Measurements from ENCODE around the gene CETN3. TPM values are rescaled to one million over a fixed set of nuclear protein-coding genes. Genes with fewer than 3 reads are reported as not detected.
"Not testable (repeated sequence)": the region's sequence is repeated elsewhere in the genome, so short reads cannot be mapped to it uniquely, and the experiment has no call there.

The CETN3 gene
- total RNA-seq, 1 donor from 2014 or later, result 7.8 TPM

DNA sequence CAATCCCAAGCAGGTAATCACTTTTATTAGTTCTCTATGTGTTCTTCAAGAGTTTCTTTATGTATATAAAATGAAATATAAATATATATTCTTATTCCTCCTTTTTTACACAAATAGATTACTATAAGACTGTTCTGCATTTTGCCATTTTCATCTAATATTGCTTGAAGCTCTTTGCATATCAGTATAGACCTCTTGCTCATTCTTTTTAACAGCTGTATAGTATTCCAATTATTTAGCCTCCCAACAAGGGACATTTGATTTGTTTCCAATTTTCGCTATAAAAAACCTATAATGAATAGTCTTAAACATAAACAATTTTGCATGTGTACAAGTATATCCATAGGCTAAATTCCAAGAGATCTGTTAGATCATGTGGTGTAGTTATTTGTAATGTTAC lies 25.2 kb downstream of the CETN3 start:
- Histone ChIP-seq H3K9ac (ENCODE audit: low read depth in 1 of 3, low read length in 3 of 3) (no peak overlapping the region), H3K4me3 (ENCODE audit: low read length in 3 of 3) (no peak overlapping the region), H3K27ac (ENCODE audit: low read depth, low read length) (no peak overlapping the region), H3K4me1 (ENCODE audit: control insufficient read depth in 3 of 3, insufficient read depth in 3 of 3, low read length in 3 of 3) (no peaks in the 10 kb centered on the region), H3K9me3 (ENCODE audit: control insufficient read depth in 3 of 3, low read length in 3 of 3) (no peaks in the 10 kb centered on the region), H3K27me3 (ENCODE audit: control insufficient read depth in 3 of 3, insufficient read depth in 3 of 3, low read length in 3 of 3) (no peaks in the 10 kb centered on the region), H3K36me3 (ENCODE audit: control insufficient read depth in 3 of 3, insufficient read depth in 3 of 3, low read length in 3 of 3) (no peaks in the 10 kb centered on the region)

DNA sequence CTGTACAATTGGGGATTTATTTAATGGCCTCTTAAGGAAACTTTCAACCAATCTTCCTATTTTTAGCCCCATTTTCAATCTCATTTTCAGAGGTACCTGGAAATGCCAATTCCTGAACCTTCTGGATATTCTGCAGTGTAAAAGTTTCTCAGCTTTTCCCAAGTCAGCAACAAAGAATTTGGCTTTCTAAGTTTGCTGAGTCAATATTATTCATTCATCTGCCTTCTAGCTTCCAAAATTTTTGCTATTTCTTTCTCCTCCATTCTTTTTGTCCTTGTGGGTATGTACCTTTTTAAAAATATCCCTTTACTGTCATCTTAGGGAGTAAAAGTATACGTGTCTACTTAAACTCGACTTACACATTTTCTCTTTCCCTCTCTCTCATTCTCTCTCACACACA lies 25.7 kb downstream of the CETN3 start:
- no peak overlapping the region for H3K27ac ChIP-seq (ENCODE audit: low read depth, low read length)
- no peaks in the 10 kb centered on the region for H3K4me1 ChIP-seq (ENCODE audit: control insufficient read depth in 3 of 3, insufficient read depth in 3 of 3, low read length in 3 of 3)
- H3K9me3 ChIP-seq (ENCODE audit: control insufficient read depth in 3 of 3, low read length in 3 of 3), result no peaks in the 10 kb centered on the region
- no peaks in the 10 kb centered on the region for H3K36me3 ChIP-seq (ENCODE audit: control insufficient read depth in 3 of 3, insufficient read depth in 3 of 3, low read length in 3 of 3)
- no peaks in the 10 kb centered on the region for H3K27me3 ChIP-seq (ENCODE audit: control insufficient read depth in 3 of 3, insufficient read depth in 3 of 3, low read length in 3 of 3)
- no peak overlapping the region for H3K4me3 ChIP-seq (ENCODE audit: low read length in 3 of 3)
- no peak overlapping the region for H3K9ac ChIP-seq (ENCODE audit: low read depth in 1 of 3, low read length in 3 of 3)

GRCh38 chr5:90381213-90381929 lies 28.2 kb downstream of the CETN3 start:
- H3K9ac ChIP-seq (ENCODE audit: low read depth in 1 of 3, low read length in 3 of 3), result no peak overlapping the region
- H3K4me3 ChIP-seq (ENCODE audit: low read length in 3 of 3), result no peak overlapping the region
- no peaks in the 10 kb centered on the region for H3K4me1 ChIP-seq (ENCODE audit: control insufficient read depth in 3 of 3, insufficient read depth in 3 of 3, low read length in 3 of 3)
- no peaks in the 10 kb centered on the region for H3K9me3 ChIP-seq (ENCODE audit: control insufficient read depth in 3 of 3, low read length in 3 of 3)
- no peaks in the 10 kb centered on the region for H3K27me3 ChIP-seq (ENCODE audit: control insufficient read depth in 3 of 3, insufficient read depth in 3 of 3, low read length in 3 of 3)
- H3K27ac ChIP-seq (ENCODE audit: low read depth, low read length), result no peak overlapping the region
- no peaks in the 10 kb centered on the region for H3K36me3 ChIP-seq (ENCODE audit: control insufficient read depth in 3 of 3, insufficient read depth in 3 of 3, low read length in 3 of 3)

DNA sequence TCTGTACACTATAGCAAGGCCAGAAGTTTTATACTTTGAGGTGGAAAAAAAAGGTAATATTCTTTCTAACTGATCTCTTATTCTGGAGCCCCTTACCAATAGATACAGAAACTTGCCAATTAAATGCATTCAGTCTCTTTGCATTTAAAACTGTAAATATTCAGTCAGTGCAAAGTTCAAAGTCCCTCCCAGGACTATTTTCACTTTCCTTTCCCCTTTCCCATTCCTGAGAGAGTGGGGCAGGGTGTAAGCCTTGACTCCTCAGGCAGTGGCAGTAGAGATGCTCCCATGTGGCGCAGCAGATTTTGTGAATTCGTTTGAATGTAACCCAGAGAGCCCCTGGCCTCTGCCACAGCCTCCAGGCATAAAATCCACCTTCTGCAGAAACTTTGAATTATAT lies 29.9 kb downstream of the CETN3 start:
- no peaks in the 10 kb centered on the region for H3K36me3 ChIP-seq (ENCODE audit: control insufficient read depth in 3 of 3, insufficient read depth in 3 of 3, low read length in 3 of 3)
- H3K4me1 ChIP-seq (ENCODE audit: control insufficient read depth in 3 of 3, insufficient read depth in 3 of 3, low read length in 3 of 3), result no peaks in the 10 kb centered on the region
- H3K9ac ChIP-seq (ENCODE audit: low read depth in 1 of 3, low read length in 3 of 3), result no peak overlapping the region
- H3K4me3 ChIP-seq (ENCODE audit: low read length in 3 of 3), result no peak overlapping the region
- H3K27ac ChIP-seq (ENCODE audit: low read depth, low read length), result no peak overlapping the region
- no peaks in the 10 kb centered on the region for H3K9me3 ChIP-seq (ENCODE audit: control insufficient read depth in 3 of 3, low read length in 3 of 3)
- H3K27me3 ChIP-seq (ENCODE audit: control insufficient read depth in 3 of 3, insufficient read depth in 3 of 3, low read length in 3 of 3), result no peaks in the 10 kb centered on the region

DNA sequence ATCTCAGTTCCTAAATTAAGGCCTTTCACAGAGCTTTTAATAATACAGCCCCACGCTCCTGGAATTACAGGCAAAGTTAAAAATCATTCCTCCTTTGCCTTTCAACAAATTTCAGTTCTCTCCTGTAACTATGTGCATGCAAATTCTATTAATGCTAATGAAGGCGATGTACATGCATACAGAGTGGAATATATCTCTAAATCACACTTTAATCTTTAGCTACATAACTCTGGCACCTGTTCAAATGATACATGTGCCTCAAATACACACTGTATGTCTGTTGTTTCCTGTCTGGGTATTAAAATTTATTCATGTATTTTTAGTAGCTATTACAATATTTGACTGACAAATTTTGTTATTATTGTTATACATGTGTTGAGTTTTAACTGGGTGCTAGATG lies 30.8 kb downstream of the CETN3 start:
- H3K27ac ChIP-seq (ENCODE audit: low read depth, low read length), result no peak overlapping the region
- no peaks in the 10 kb centered on the region for H3K27me3 ChIP-seq (ENCODE audit: control insufficient read depth in 3 of 3, insufficient read depth in 3 of 3, low read length in 3 of 3)
- no peak overlapping the region for H3K9ac ChIP-seq (ENCODE audit: low read depth in 1 of 3, low read length in 3 of 3)
- H3K36me3 ChIP-seq (ENCODE audit: control insufficient read depth in 3 of 3, insufficient read depth in 3 of 3, low read length in 3 of 3), result no peaks in the 10 kb centered on the region
- no peaks in the 10 kb centered on the region for H3K9me3 ChIP-seq (ENCODE audit: control insufficient read depth in 3 of 3, low read length in 3 of 3)
- no peaks in the 10 kb centered on the region for H3K4me1 ChIP-seq (ENCODE audit: control insufficient read depth in 3 of 3, insufficient read depth in 3 of 3, low read length in 3 of 3)
- H3K4me3 ChIP-seq (ENCODE audit: low read length in 3 of 3), result no peak overlapping the region

DNA sequence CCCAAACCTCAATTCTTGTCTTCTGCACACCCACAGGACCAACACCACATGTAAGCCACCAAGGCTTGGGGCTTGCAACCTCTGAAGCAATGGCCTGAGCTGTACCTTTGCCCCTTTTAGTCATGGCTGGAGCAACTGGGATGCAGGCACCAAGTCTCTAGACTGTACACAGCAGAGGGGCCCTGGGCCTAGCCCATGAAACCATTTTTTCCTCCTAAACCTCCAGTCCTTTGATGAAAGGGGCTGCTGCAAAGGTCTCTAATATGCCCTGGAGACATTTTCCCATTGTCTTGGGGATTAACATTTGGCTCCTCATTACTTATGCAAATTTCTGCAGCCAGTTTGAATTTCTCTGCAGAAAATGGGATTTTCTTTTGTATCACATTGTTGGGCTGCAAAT lies 38.3 kb downstream of the CETN3 start:
- not testable (repeated sequence) for H3K9me3 ChIP-seq (ENCODE audit: control insufficient read depth in 3 of 3, low read length in 3 of 3); H3K9ac ChIP-seq (ENCODE audit: low read depth in 1 of 3, low read length in 3 of 3); H3K4me1 ChIP-seq (ENCODE audit: control insufficient read depth in 3 of 3, insufficient read depth in 3 of 3, low read length in 3 of 3); H3K4me3 ChIP-seq (ENCODE audit: low read length in 3 of 3); H3K27ac ChIP-seq (ENCODE audit: low read depth, low read length); H3K27me3 ChIP-seq (ENCODE audit: control insufficient read depth in 3 of 3, insufficient read depth in 3 of 3, low read length in 3 of 3); H3K36me3 ChIP-seq (ENCODE audit: control insufficient read depth in 3 of 3, insufficient read depth in 3 of 3, low read length in 3 of 3)

DNA sequence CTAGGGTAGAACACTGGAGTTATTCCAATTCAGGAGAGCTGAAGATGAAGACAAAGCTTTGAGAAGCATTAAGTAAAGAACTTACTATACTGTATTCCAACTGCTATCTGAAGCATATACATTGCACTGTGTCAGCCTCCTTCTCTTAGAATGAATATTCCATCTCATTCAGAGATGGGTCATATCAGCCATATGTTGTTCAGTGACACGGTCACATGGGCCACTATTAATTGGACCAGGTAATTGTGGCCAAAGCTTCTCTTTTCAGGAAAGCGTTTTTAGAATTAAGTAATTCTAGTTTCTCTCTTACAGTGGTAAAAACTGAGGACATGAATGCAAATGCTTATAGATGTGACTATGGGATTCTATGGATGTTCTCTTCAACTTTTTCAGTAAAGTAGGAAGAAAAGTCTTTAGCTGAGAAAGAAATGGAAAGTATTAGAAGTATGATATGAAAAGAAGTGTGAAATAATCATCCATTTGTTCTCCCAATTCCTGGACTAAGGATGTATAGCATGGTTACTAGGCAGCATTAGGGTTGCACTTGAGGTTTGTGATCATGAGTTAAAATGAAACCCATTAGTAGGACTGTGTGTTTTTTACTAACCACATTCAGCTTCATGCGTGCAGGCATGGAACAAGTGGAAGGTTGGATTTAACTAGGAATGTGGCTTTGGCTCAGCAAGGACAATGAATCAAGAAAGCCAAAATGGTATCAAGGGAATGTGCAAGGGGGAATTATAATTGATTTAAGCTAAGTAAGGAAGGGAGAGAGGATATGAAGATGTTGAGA lies 40.9 kb downstream of the CETN3 start:
- Histone ChIP-seq H3K4me1 (ENCODE audit: control insufficient read depth in 3 of 3, insufficient read depth in 3 of 3, low read length in 3 of 3) (no peaks in the 10 kb centered on the region), H3K9me3 (ENCODE audit: control insufficient read depth in 3 of 3, low read length in 3 of 3) (peaks cover 0 to 2% (median 0%) of the 10 kb centered on the region in 3 donors), H3K4me3 (ENCODE audit: low read length in 3 of 3) (no peak overlapping the region), H3K27me3 (ENCODE audit: control insufficient read depth in 3 of 3, insufficient read depth in 3 of 3, low read length in 3 of 3) (no peaks in the 10 kb centered on the region), H3K36me3 (ENCODE audit: control insufficient read depth in 3 of 3, insufficient read depth in 3 of 3, low read length in 3 of 3) (no peaks in the 10 kb centered on the region), H3K9ac (ENCODE audit: low read depth in 1 of 3, low read length in 3 of 3) (no peak overlapping the region), H3K27ac (ENCODE audit: low read depth, low read length) (no peak overlapping the region)

DNA sequence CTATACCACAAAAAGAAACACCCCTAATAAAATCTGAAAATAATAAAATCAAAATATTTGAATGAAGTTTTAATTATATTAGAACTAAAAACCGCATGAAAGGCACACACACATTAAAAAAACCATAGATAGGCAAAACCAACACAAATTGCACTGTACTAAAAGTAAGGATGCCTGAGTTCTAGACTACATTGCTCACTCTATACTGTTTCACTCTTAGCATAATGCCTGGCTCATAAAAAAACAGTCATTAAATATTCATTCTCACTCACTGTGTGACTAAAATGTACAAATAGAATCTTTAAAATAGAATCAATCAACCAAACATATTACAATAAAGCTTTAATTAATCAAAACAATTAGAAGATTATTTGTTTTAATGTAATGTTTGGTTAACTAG lies 41.7 kb downstream of the CETN3 start:
- H3K9ac ChIP-seq (ENCODE audit: low read depth in 1 of 3, low read length in 3 of 3), result no peak overlapping the region
- no peaks in the 10 kb centered on the region for H3K27me3 ChIP-seq (ENCODE audit: control insufficient read depth in 3 of 3, insufficient read depth in 3 of 3, low read length in 3 of 3)
- H3K36me3 ChIP-seq (ENCODE audit: control insufficient read depth in 3 of 3, insufficient read depth in 3 of 3, low read length in 3 of 3), result no peaks in the 10 kb centered on the region
- H3K4me3 ChIP-seq (ENCODE audit: low read length in 3 of 3), result no peak overlapping the region
- no peaks in the 10 kb centered on the region for H3K4me1 ChIP-seq (ENCODE audit: control insufficient read depth in 3 of 3, insufficient read depth in 3 of 3, low read length in 3 of 3)
- H3K9me3 ChIP-seq (ENCODE audit: control insufficient read depth in 3 of 3, low read length in 3 of 3), result peaks cover 0 to 2% (median 0%) of the 10 kb centered on the region in 3 donors
- no peak overlapping the region for H3K27ac ChIP-seq (ENCODE audit: low read depth, low read length)

DNA sequence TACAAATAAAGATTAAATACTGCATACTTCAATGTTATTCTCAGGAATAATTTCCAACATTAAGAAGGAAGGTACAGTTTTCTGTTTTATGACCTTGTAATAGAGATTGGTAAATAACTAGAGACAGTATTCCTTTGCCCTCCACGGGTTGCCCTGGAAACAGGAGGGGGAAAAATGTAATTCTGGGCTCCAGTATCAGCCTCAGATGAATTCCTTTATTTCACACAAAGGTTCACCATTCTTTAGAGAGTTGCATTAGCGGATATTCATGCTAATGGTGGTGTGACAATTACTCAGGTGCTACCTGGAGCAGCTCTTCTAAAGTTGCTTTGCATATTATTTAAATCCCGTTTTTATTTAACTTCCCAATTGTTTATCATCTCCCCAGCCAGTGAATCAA lies 42.6 kb downstream of the CETN3 start:
- no peaks in the 10 kb centered on the region for H3K4me1 ChIP-seq (ENCODE audit: control insufficient read depth in 3 of 3, insufficient read depth in 3 of 3, low read length in 3 of 3)
- H3K9me3 ChIP-seq (ENCODE audit: control insufficient read depth in 3 of 3, low read length in 3 of 3), result peaks cover 0 to 2% (median 0%) of the 10 kb centered on the region in 3 donors
- H3K27me3 ChIP-seq (ENCODE audit: control insufficient read depth in 3 of 3, insufficient read depth in 3 of 3, low read length in 3 of 3), result no peaks in the 10 kb centered on the region
- no peaks in the 10 kb centered on the region for H3K36me3 ChIP-seq (ENCODE audit: control insufficient read depth in 3 of 3, insufficient read depth in 3 of 3, low read length in 3 of 3)
- no peak overlapping the region for H3K4me3 ChIP-seq (ENCODE audit: low read length in 3 of 3)
- H3K27ac ChIP-seq (ENCODE audit: low read depth, low read length), result no peak overlapping the region
- H3K9ac ChIP-seq (ENCODE audit: low read depth in 1 of 3, low read length in 3 of 3), result no peak overlapping the region

GRCh38 chr5:90365328-90365727 lies 44.2 kb downstream of the CETN3 start:
- H3K27ac ChIP-seq (ENCODE audit: low read depth, low read length), result no peak overlapping the region
- H3K4me3 ChIP-seq (ENCODE audit: low read length in 3 of 3), result no peak overlapping the region
- no peaks in the 10 kb centered on the region for H3K36me3 ChIP-seq (ENCODE audit: control insufficient read depth in 3 of 3, insufficient read depth in 3 of 3, low read length in 3 of 3)
- H3K4me1 ChIP-seq (ENCODE audit: control insufficient read depth in 3 of 3, insufficient read depth in 3 of 3, low read length in 3 of 3), result no peaks in the 10 kb centered on the region
- no peak overlapping the region for H3K9ac ChIP-seq (ENCODE audit: low read depth in 1 of 3, low read length in 3 of 3)
- H3K9me3 ChIP-seq (ENCODE audit: control insufficient read depth in 3 of 3, low read length in 3 of 3), result no peaks in the 10 kb centered on the region
- no peaks in the 10 kb centered on the region for H3K27me3 ChIP-seq (ENCODE audit: control insufficient read depth in 3 of 3, insufficient read depth in 3 of 3, low read length in 3 of 3)
